ENCODE results near the gene FXYD1.

FXYD1 gene

GRCh38 chr19:35154525-35155406 is 16.1 kb downstream of the FXYD1 start, which contains the start of gene FXYD5:
Gene FXYD5, plus strand, starts transcription at chr19:35154735. Its CDS starts 816 bp downstream, at chr19:35155551.
- no CpG with 5 or more reads among the region's 49 CpGs for WGBS (ENCODE audit: insufficient coverage, insufficient read length)
- H3K4me3 ChIP-seq (ENCODE audit: low read length), result peak within 1 kb of the TSS; percentile 71
- H3K27me3 ChIP-seq (ENCODE audit: control insufficient read depth, insufficient read depth, low read length), result no peaks in the 10 kb centered on the region
- H3K27ac ChIP-seq (ENCODE audit: low read length), result no peak within 1 kb of the TSS
- peaks cover 7% of the 10 kb centered on the region; the same call in 1 of the 2 replicates for H3K36me3 ChIP-seq (ENCODE audit: control insufficient read depth, insufficient read depth, low read length)
- peaks cover 7% of the 10 kb centered on the region; the same call in 1 of the 2 replicates for H3K4me1 ChIP-seq (ENCODE audit: control insufficient read depth, insufficient read depth, low read length)
- no peak for DNase-seq (ENCODE audit: low read depth, low spot score)
- no peaks in the 10 kb centered on the region for H3K9me3 ChIP-seq (ENCODE audit: control insufficient read depth, insufficient read depth, low read length)

GRCh38 chr19:35155441-35155840 is 16.8 kb downstream of the FXYD1 start:
- peaks cover 7% of the 10 kb centered on the region; the same call in 1 of the 2 replicates for H3K4me1 ChIP-seq (ENCODE audit: control insufficient read depth, insufficient read depth, low read length)
- H3K36me3 ChIP-seq (ENCODE audit: control insufficient read depth, insufficient read depth, low read length), result peaks cover 7% of the 10 kb centered on the region; the same call in 1 of the 2 replicates
- H3K4me3 ChIP-seq (ENCODE audit: low read length), result peak overlapping the region; percentile 71; the same call in 1 of the 2 replicates
- no peak for DNase-seq (ENCODE audit: low read depth, low spot score)
- no peaks in the 10 kb centered on the region for H3K9me3 ChIP-seq (ENCODE audit: control insufficient read depth, insufficient read depth, low read length)
- no peak overlapping the region for H3K27ac ChIP-seq (ENCODE audit: low read length)
- no CpG with 5 or more reads among the region's 17 CpGs for WGBS (ENCODE audit: insufficient coverage, insufficient read length)
- no peaks in the 10 kb centered on the region for H3K27me3 ChIP-seq (ENCODE audit: control insufficient read depth, insufficient read depth, low read length)

GRCh38 chr19:35155981-35156672 is 17.5 kb downstream of the FXYD1 start:
- no peak overlapping the region for H3K27ac ChIP-seq (ENCODE audit: low read length)
- DNase-seq (ENCODE audit: low read depth, low spot score), result no peak
- peaks cover 7% of the 10 kb centered on the region; the same call in 1 of the 2 replicates for H3K36me3 ChIP-seq (ENCODE audit: control insufficient read depth, insufficient read depth, low read length)
- WGBS (ENCODE audit: insufficient coverage, insufficient read length), result no CpG with 5 or more reads among the region's 6 CpGs
- peaks cover 7% of the 10 kb centered on the region; the same call in 1 of the 2 replicates for H3K4me1 ChIP-seq (ENCODE audit: control insufficient read depth, insufficient read depth, low read length)
- H3K27me3 ChIP-seq (ENCODE audit: control insufficient read depth, insufficient read depth, low read length), result no peaks in the 10 kb centered on the region
- H3K4me3 ChIP-seq (ENCODE audit: low read length), result no peak overlapping the region
- no peaks in the 10 kb centered on the region for H3K9me3 ChIP-seq (ENCODE audit: control insufficient read depth, insufficient read depth, low read length)

GRCh38 chr19:35156673-35157014 is 18.0 kb downstream of the FXYD1 start:
- no peak overlapping the region for H3K4me3 ChIP-seq (ENCODE audit: low read length)
- H3K27me3 ChIP-seq (ENCODE audit: control insufficient read depth, insufficient read depth, low read length), result no peaks in the 10 kb centered on the region
- H3K36me3 ChIP-seq (ENCODE audit: control insufficient read depth, insufficient read depth, low read length), result peaks cover 11% of the 10 kb centered on the region; the same call in 1 of the 2 replicates
- no peak overlapping the region for H3K27ac ChIP-seq (ENCODE audit: low read length)
- peaks cover 7% of the 10 kb centered on the region; the same call in 1 of the 2 replicates for H3K4me1 ChIP-seq (ENCODE audit: control insufficient read depth, insufficient read depth, low read length)
- DNase-seq (ENCODE audit: low read depth, low spot score), result no peak
- no CpG with 5 or more reads among the region's 7 CpGs for WGBS (ENCODE audit: insufficient coverage, insufficient read length)
- H3K9me3 ChIP-seq (ENCODE audit: control insufficient read depth, insufficient read depth, low read length), result no peaks in the 10 kb centered on the region

GRCh38 chr19:35157431-35157830 is 18.8 kb downstream of the FXYD1 start:
- Histone ChIP-seq H3K4me1 (ENCODE audit: control insufficient read depth, insufficient read depth, low read length) (peaks cover 7% of the 10 kb centered on the region; the same call in 1 of the 2 replicates), H3K36me3 (ENCODE audit: control insufficient read depth, insufficient read depth, low read length) (peaks cover 11% of the 10 kb centered on the region; the same call in 1 of the 2 replicates)

GRCh38 chr19:35159606-35160005 is 21.0 kb downstream of the FXYD1 start:
- Histone ChIP-seq H3K27ac (ENCODE audit: low read length) (no peak overlapping the region), H3K36me3 (ENCODE audit: control insufficient read depth, insufficient read depth, low read length) (peaks cover 18% of the 10 kb centered on the region; the same call in 1 of the 2 replicates), H3K27me3 (ENCODE audit: control insufficient read depth, insufficient read depth, low read length) (no peaks in the 10 kb centered on the region), H3K9me3 (ENCODE audit: control insufficient read depth, insufficient read depth, low read length) (no peaks in the 10 kb centered on the region; the same call in 1 of the 2 replicates), H3K4me1 (ENCODE audit: control insufficient read depth, insufficient read depth, low read length) (peaks cover 4% of the 10 kb centered on the region; the same call in 1 of the 2 replicates), H3K4me3 (ENCODE audit: low read length) (no peak overlapping the region)
- no peak for DNase-seq (ENCODE audit: low read depth, low spot score)
- WGBS (ENCODE audit: insufficient coverage, insufficient read length), result no CpG with 5 or more reads among the region's 8 CpGs

More at GRCh38 chr19:35157431-35157830, 18.8 kb downstream of the FXYD1 start:
- Histone ChIP-seq H3K27me3 (ENCODE audit: control insufficient read depth, insufficient read depth, low read length) (no peaks in the 10 kb centered on the region), H3K9me3 (ENCODE audit: control insufficient read depth, insufficient read depth, low read length) (no peaks in the 10 kb centered on the region), H3K4me3 (ENCODE audit: low read length) (no peak overlapping the region), H3K27ac (ENCODE audit: low read length) (no peak overlapping the region)
- DNase-seq (ENCODE audit: low read depth, low spot score), result no peak
- WGBS (ENCODE audit: insufficient coverage, insufficient read length), result no CpG with 5 or more reads among the region's 4 CpGs

GRCh38 chr19:35160629-35161433 is 22.2 kb downstream of the FXYD1 start:
- no CpG with 5 or more reads among the region's 9 CpGs for WGBS (ENCODE audit: insufficient coverage, insufficient read length)
- H3K4me3 ChIP-seq (ENCODE audit: low read length), result no peak overlapping the region
- no peaks in the 10 kb centered on the region for H3K27me3 ChIP-seq (ENCODE audit: control insufficient read depth, insufficient read depth, low read length)
- H3K36me3 ChIP-seq (ENCODE audit: control insufficient read depth, insufficient read depth, low read length), result peaks cover 18% of the 10 kb centered on the region; the same call in 1 of the 2 replicates
- H3K27ac ChIP-seq (ENCODE audit: low read length), result no peak overlapping the region
- H3K4me1 ChIP-seq (ENCODE audit: control insufficient read depth, insufficient read depth, low read length), result no peaks in the 10 kb centered on the region; the same call in 1 of the 2 replicates
- no peaks in the 10 kb centered on the region; the same call in 1 of the 2 replicates for H3K9me3 ChIP-seq (ENCODE audit: control insufficient read depth, insufficient read depth, low read length)
- DNase-seq (ENCODE audit: low read depth, low spot score), result no peak

- no peaks in the 10 kb centered on the region; the same call in 1 of the 2 replicates for H3K9me3 ChIP-seq (ENCODE audit: control insufficient read depth, insufficient read depth, low read length)
- no CpG with 5 or more reads among the region's 2 CpGs for WGBS (ENCODE audit: insufficient coverage, insufficient read length)
- H3K4me1 ChIP-seq (ENCODE audit: control insufficient read depth, insufficient read depth, low read length), result no peaks in the 10 kb centered on the region
- H3K4me3 ChIP-seq (ENCODE audit: low read length), result no peak overlapping the region
- peaks cover 22% of the 10 kb centered on the region; the same call in 1 of the 2 replicates for H3K36me3 ChIP-seq (ENCODE audit: control insufficient read depth, insufficient read depth, low read length)
- no peak overlapping the region for H3K27ac ChIP-seq (ENCODE audit: low read length)
- no peaks in the 10 kb centered on the region for H3K27me3 ChIP-seq (ENCODE audit: control insufficient read depth, insufficient read depth, low read length)
- no peak for DNase-seq (ENCODE audit: low read depth, low spot score)
Measured at GRCh38 chr19:35161434-35161743, 22.8 kb downstream of the FXYD1 start.

GRCh38 chr19:35162471-35163326 is 24.1 kb downstream of the FXYD1 start:
- Histone ChIP-seq H3K27ac (ENCODE audit: low read length) (no peak overlapping the region), H3K4me1 (ENCODE audit: control insufficient read depth, insufficient read depth, low read length) (no peaks in the 10 kb centered on the region), H3K36me3 (ENCODE audit: control insufficient read depth, insufficient read depth, low read length) (peaks cover 31% of the 10 kb centered on the region), H3K9me3 (ENCODE audit: control insufficient read depth, insufficient read depth, low read length) (no peaks in the 10 kb centered on the region; the same call in 1 of the 2 replicates), H3K4me3 (ENCODE audit: low read length) (no peak overlapping the region), H3K27me3 (ENCODE audit: control insufficient read depth, insufficient read depth, low read length) (no peaks in the 10 kb centered on the region)
- no peak for DNase-seq (ENCODE audit: low read depth, low spot score)
- no CpG with 5 or more reads among the region's 6 CpGs for WGBS (ENCODE audit: insufficient coverage, insufficient read length)

Data from iPS DF 6.9 (cell line).